NCI-H2081 treated with DMSO at 0.1 percent for 48 hours (cell line): ENCODE measurements around the gene STARD5.

Source experiments
- DNase-seq: peaks from one replicate; lab custom pipeline; 2025; lab: John Stamatoyannopoulos, UW

The STARD5 gene

GRCh38 chr15:81274255-81274654 is 49.7 kb downstream of the STARD5 start:
- DNase-seq = no peak

- DNase-seq = no peak
Measured at GRCh38 chr15:81273855-81274254, 50.1 kb downstream of the STARD5 start.

- DNase-seq = no peak
Measured at GRCh38 chr15:81273200-81273599, 50.7 kb downstream of the STARD5 start.

GRCh38 chr15:81271761-81272644 is 51.9 kb downstream of the STARD5 start:
- no peak for DNase-seq

- no peak for DNase-seq
Measured at GRCh38 chr15:81270781-81271491, 53.0 kb downstream of the STARD5 start.

GRCh38 chr15:81270188-81270587 is 53.8 kb downstream of the STARD5 start:
- no peak for DNase-seq

GRCh38 chr15:81268881-81269601 is 54.9 kb downstream of the STARD5 start:
- no peak for DNase-seq

- no peak for DNase-seq
Measured at GRCh38 chr15:81268340-81268739, 55.6 kb downstream of the STARD5 start.

- peak; percentile 53 for DNase-seq
Measured at GRCh38 chr15:81265944-81266775, 57.8 kb downstream of the STARD5 start.

- DNase-seq = no peak
Measured at GRCh38 chr15:81265256-81265943, 58.5 kb downstream of the STARD5 start.

- no peak for DNase-seq
Measured at GRCh38 chr15:81264072-81264857, 59.7 kb downstream of the STARD5 start.

GRCh38 chr15:81263477-81263876 is 60.5 kb downstream of the STARD5 start:
- no peak for DNase-seq

- no peak for DNase-seq
Measured at GRCh38 chr15:81261172-81261811, 62.6 kb downstream of the STARD5 start.

- DNase-seq = no peak
Measured at GRCh38 chr15:81259760-81260298, 64.1 kb downstream of the STARD5 start.
